A549 (cell line): Measurements from ENCODE around the gene ZFHX3. TPM values are rescaled to one million over a fixed set of nuclear protein-coding genes. Genes with fewer than 3 reads are reported as not detected.

Experiments used
- ATAC-seq, 2 experiments: fragments of 200-7000 bp in 1 of 2; fragments of >200 bp in 1 of 2; cut with Nextera tagmentation in 1 of 2; cut with Tn5 transposase in 1 of 2; 3 replicates each; pipeline versions ENCODE4 v1.8.0 to v1.9.1; 2018 to 2020; ENCODE audit warnings: mild to moderate bottlenecking in 1 of 2, moderate library complexity in 1 of 2
- CTCF ChIA-PET: fragments of 300-600 bp; sonication (Branson Sonifier 250); formaldehyde crosslinking; extraction: SDS; loops from one replicate; lab custom pipeline; 2021; ENCODE audit warnings: antibody characterized with exemption, inconsistent platforms; lab: Yijun Ruan, JAX
- POLR2A ChIA-PET: fragments of 350-600 bp; formaldehyde crosslinking; extraction: SDS; loops from one replicate; lab custom pipeline; 2021; ENCODE audit warnings: antibody characterized with exemption, inconsistent platforms; lab: Yijun Ruan, JAX
- DNase-seq, 2 experiments: peaks; one replicate each; pipeline versions ENCODE4 v3.0.0 to v3.0.0-alpha.2; 2011 to 2016; ENCODE audit warnings: low read depth in 1 of 2, low spot score in 1 of 2
- FAIRE-seq: peaks from 2 replicates; lab custom pipeline; 2011; peaks lifted over from hg19 to GRCh38; lab: Jason Lieb, UNC
- H3K27ac ChIP-seq, 2 experiments: fragments of >200 bp; sonication (Bioruptor Twin); formaldehyde crosslinking; 3 replicates each; pipeline ENCODE4 v1.5.1; 2016 to 2017
- H3K4me1 ChIP-seq: fragments of >200 bp; sonication (Bioruptor Twin); formaldehyde crosslinking; 3 replicates; pipeline ENCODE4 v1.6.1; 2016
- H3K4me2 ChIP-seq: fragments of >200 bp; sonication (Bioruptor Twin); formaldehyde crosslinking; 3 replicates; pipeline ENCODE4 v1.6.1; 2016
- H3K4me3 ChIP-seq: fragments of >200 bp; sonication (Bioruptor Twin); formaldehyde crosslinking; 3 replicates; pipeline ENCODE4 v1.5.1; 2016
- H3K9me3 ChIP-seq: fragments of >200 bp; sonication (Bioruptor Twin); formaldehyde crosslinking; 3 replicates; pipeline ENCODE4 v1.6.1; 2016
- BHLHE40 ChIP-seq: IDR thresholded peaks from 2 replicates; pipeline ENCODE4 v1.6.1; 2012; ENCODE audit warnings: low read depth, low read length, inconsistent platforms
- CEBPB ChIP-seq, 2 experiments: fragments of >200 bp in 1 of 2; sonication (Bioruptor Twin) in 1 of 2; formaldehyde crosslinking in 1 of 2; IDR thresholded peaks; 2 replicates each; pipeline ENCODE4 v1.6.1; 2012 to 2016
- CHD2 ChIP-seq: fragments of 150-350 bp; IDR thresholded peaks from 2 replicates; pipeline ENCODE4 v1.6.1; 2014; ENCODE audit warnings: low read length; ENCODE audit not compliant: partially characterized antibody
- GATA3 ChIP-seq: IDR thresholded peaks from 2 replicates; pipeline ENCODE4 v1.6.1; 2012; ENCODE audit warnings: borderline replicate concordance
- HDAC2 ChIP-seq: fragments of 200-600 bp; sonication (generic); IDR thresholded peaks from 2 replicates; pipeline ENCODE4 v1.6.1; 2016
- HEYL ChIP-seq: fragments of 250-450 bp; sonication (Bioruptor Pico); IDR thresholded peaks from 2 replicates; pipeline ENCODE4 v1.8.0; 2021; ENCODE audit warnings: mild to moderate bottlenecking, moderate library complexity
- HOXA7 ChIP-seq: fragments of 250-450 bp; sonication (Bioruptor Pico); IDR thresholded peaks from 2 replicates; pipeline ENCODE4 v1.5.0; 2020; ENCODE audit warnings: mild to moderate bottlenecking, moderate library complexity
- JUN ChIP-seq, 2 experiments: fragments of >200 bp; sonication (Bioruptor Twin); formaldehyde crosslinking; IDR thresholded peaks; 2 replicates in 1 of 2; 3 replicates in 1 of 2; pipeline ENCODE4 v1.6.1; 2016 to 2017
- KDM5A ChIP-seq: fragments of 200-600 bp; sonication (generic); IDR thresholded peaks from 2 replicates; pipeline ENCODE4 v1.6.1; 2016; ENCODE audit warnings: antibody characterized with exemption, mild to moderate bottlenecking
- MAFK ChIP-seq: fragments of 450-650 bp; IDR thresholded peaks from 2 replicates; pipeline ENCODE4 v1.6.1; 2014; ENCODE audit not compliant: partially characterized antibody
- NFE2L2 ChIP-seq: fragments of 150-350 bp; conservative IDR thresholded peaks from 2 replicates; pipeline ENCODE4 v1.6.1; 2014; ENCODE audit warnings: low read length
- NR3C1 ChIP-seq: fragments of >200 bp; sonication (Bioruptor Twin); formaldehyde crosslinking; IDR thresholded peaks from 3 replicates; pipeline ENCODE4 v1.6.1; 2017
- PHF8 ChIP-seq: fragments of 200-600 bp; sonication (generic); IDR thresholded peaks from 2 replicates; pipeline ENCODE4 v1.6.1; 2016; ENCODE audit warnings: low read depth, mild to moderate bottlenecking, antibody characterized with exemption, moderate library complexity, borderline replicate concordance
- RARB ChIP-seq: fragments of 250-450 bp; sonication (Bioruptor Pico); IDR thresholded peaks from 2 replicates; pipeline ENCODE4 v1.8.0; 2021; ENCODE audit warnings: mild to moderate bottlenecking, moderate library complexity
- RFX5 ChIP-seq: fragments of 450-650 bp; IDR thresholded peaks from 2 replicates; pipeline ENCODE4 v1.7.1; 2014; ENCODE audit warnings: antibody characterized with exemption, mild to moderate bottlenecking, moderate library complexity
- RNF2 ChIP-seq: fragments of 200-600 bp; sonication (generic); IDR thresholded peaks from 2 replicates; pipeline ENCODE4 v1.6.1; 2016; ENCODE audit warnings: low read depth, mild to moderate bottlenecking, antibody characterized with exemption, moderate library complexity, borderline replicate concordance
- SREBF2 ChIP-seq: fragments of 450-650 bp; IDR thresholded peaks from 2 replicates; pipeline ENCODE4 v1.6.1; 2014; ENCODE audit warnings: mild to moderate bottlenecking, moderate library complexity
- ZNF302 ChIP-seq: fragments of 250-450 bp; sonication (Bioruptor Pico); IDR thresholded peaks from 2 replicates; pipeline ENCODE4 v1.9.0; 2021; ENCODE audit warnings: inconsistent platforms, mild to moderate bottlenecking, moderate library complexity
- ZSCAN20 ChIP-seq: fragments of 250-450 bp; sonication (Bioruptor Pico); IDR thresholded peaks from 2 replicates; pipeline ENCODE4 v1.8.0; 2022; ENCODE audit warnings: mild to moderate bottlenecking, moderate library complexity
- WGBS: methylation state at CpG from one replicate; pipeline ENCODE4 v1.1.6; 2017; ENCODE audit errors: missing lambda C conversion rate; 5-methylcytosine and 5-hydroxymethylcytosine counted together
- polyA plus RNA-seq, 4 experiments: library from polyadenylated mRNA; depleted of rRNA in 3 of 4; stranded (reverse); fragments of >200 nt; fragmentation: RNase III in 1 of 4; extraction: RNeasy Plus Mini Kit Qiagen cat#74134 plus additional on column Dnase treatment in 1 of 4; gene quantifications; 2 replicates in 3 of 4; 3 replicates in 1 of 4; pipeline ENCODE4 v1.2.3, GENCODE V29; 2011 to 2017
- TF ChIP-seq, protein P1 (sequence below): fragments of >200 bp; sonication (Bioruptor Twin); formaldehyde crosslinking; IDR thresholded peaks from 3 replicates; pipeline ENCODE4 v1.5.1; 2016
- TF ChIP-seq, protein P2 (sequence below): IDR thresholded peaks from 2 replicates; pipeline ENCODE4 v1.6.1; 2012
- TF ChIP-seq, protein P3 (sequence below): fragments of 250-450 bp; sonication (Bioruptor Pico); IDR thresholded peaks from 2 replicates; pipeline ENCODE4 v1.5.0; 2020; ENCODE audit warnings: low read depth, mild to moderate bottlenecking, moderate library complexity
- TF ChIP-seq, protein P4 (sequence below): fragments of >200 bp; sonication (Bioruptor Twin); formaldehyde crosslinking; IDR thresholded peaks from 2 replicates; pipeline ENCODE4 v1.6.1; 2016
- TF ChIP-seq, protein P5 (sequence below): fragments of 450-650 bp; IDR thresholded peaks from 2 replicates; pipeline ENCODE4 v1.6.1; 2014; ENCODE audit warnings: antibody characterized with exemption

ZFHX3 gene
- polyA plus RNA-seq, 2 of the 4 experiments (the other 2 are of a cell fraction): 3.9 to 6.5 TPM

DNA sequence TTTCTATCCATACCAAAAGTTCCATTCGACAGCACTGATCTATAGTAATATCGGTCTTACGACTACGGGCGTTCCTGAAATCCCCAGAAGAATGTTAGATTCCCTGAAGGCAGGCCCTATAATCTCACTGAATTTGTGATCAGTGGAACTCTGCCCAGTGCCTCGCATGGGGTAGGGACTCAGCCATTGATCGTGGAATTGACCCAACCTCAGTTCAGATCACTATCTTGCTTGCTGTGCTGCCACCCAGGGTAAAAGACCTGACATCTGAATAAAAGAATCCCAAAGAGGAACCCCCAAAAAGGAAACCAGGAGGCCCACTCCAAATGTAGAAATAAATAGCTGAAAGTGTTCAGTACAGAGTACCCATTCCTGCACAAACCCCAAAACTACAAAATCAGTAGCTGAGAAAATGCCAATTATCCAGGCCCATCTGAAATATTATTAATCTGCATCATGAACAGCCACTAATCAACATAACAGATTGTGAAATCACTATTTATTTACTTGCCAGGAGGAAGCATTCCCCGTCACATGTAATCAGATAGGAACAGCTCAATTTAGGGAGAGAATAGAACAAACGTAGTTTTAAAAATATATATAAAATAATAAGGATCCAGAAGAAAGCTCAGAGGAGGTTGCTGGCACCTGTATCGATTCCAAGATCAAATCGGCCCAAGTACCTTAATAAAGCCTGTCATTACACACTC is 221.9 kb downstream of the ZFHX3 start:
- H3K9me3 ChIP-seq: no peaks in the 10 kb centered on the region
- H3K4me3 ChIP-seq: no peak overlapping the region
- H3K4me2 ChIP-seq: no peak overlapping the region
- H3K27ac ChIP-seq: no peak overlapping the region
- no peak for FAIRE-seq
- 92% methylated on average over 11 of the region's 11 CpGs for WGBS
- TF ChIP-seq JUN (IDR thresholded peaks at IDR 0.05) (no peak), HEYL (CRISPR knock-in tag) (no peak), CHD2 (no peak), ZSCAN20 (CRISPR knock-in tag) (no peak), KDM5A (no peak), NFE2L2 (no peak), PHF8 (no peak)
- TF ChIP-seq, protein P1, sequence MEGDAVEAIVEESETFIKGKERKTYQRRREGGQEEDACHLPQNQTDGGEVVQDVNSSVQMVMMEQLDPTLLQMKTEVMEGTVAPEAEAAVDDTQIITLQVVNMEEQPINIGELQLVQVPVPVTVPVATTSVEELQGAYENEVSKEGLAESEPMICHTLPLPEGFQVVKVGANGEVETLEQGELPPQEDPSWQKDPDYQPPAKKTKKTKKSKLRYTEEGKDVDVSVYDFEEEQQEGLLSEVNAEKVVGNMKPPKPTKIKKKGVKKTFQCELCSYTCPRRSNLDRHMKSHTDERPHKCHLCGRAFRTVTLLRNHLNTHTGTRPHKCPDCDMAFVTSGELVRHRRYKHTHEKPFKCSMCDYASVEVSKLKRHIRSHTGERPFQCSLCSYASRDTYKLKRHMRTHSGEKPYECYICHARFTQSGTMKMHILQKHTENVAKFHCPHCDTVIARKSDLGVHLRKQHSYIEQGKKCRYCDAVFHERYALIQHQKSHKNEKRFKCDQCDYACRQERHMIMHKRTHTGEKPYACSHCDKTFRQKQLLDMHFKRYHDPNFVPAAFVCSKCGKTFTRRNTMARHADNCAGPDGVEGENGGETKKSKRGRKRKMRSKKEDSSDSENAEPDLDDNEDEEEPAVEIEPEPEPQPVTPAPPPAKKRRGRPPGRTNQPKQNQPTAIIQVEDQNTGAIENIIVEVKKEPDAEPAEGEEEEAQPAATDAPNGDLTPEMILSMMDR: no peak
- peaks cover 7% of the 10 kb centered on the region; the same call in 1 of the 3 replicates for H3K4me1 ChIP-seq
- ChIA-PET CTCF (interaction anchor here (0.9 to 1.0 kb wide), 2 partner anchors 8 to 10 kb away, joined by 3 read pairs; no protein-coding TSS in a partner anchor), POLR2A (no interaction called here)
- DNase-seq: no peak
- ATAC-seq: no peak

DNA sequence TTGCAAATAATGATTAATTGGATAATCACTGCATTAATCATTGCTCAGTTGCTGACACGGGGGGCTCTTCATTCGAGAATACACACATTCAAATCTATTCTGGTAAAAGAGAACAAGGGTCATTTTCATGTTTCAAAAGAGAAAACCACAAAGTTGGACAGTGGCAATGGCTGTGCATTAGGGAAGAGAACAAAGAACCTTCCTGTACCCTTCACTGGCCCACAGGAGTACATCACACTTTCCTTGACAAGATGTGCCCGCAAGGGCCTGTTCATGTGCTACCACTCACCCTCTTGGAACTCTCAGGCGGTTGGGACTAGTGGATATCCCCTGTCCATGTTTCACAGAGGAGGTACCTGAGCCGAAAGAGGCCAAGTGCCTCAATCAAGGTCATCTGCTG is 223.2 kb downstream of the ZFHX3 start:
- TF ChIP-seq GATA3: no peak
- no peak for TF ChIP-seq SREBF2
- no peak for TF ChIP-seq HOXA7 (CRISPR knock-in tag)
- WGBS: 94% methylated on average over 5 of the region's 5 CpGs
- FAIRE-seq (no peak), DNase-seq (no peak), ATAC-seq (no peak)
- ChIA-PET CTCF (no interaction called here), POLR2A (no interaction called here)
- Histone ChIP-seq H3K4me1 (peaks cover 4% of the 10 kb centered on the region; the same call in 1 of the 3 replicates), H3K27ac (no peak overlapping the region), H3K9me3 (no peaks in the 10 kb centered on the region), H3K4me3 (no peak overlapping the region), H3K4me2 (no peak overlapping the region)

DNA sequence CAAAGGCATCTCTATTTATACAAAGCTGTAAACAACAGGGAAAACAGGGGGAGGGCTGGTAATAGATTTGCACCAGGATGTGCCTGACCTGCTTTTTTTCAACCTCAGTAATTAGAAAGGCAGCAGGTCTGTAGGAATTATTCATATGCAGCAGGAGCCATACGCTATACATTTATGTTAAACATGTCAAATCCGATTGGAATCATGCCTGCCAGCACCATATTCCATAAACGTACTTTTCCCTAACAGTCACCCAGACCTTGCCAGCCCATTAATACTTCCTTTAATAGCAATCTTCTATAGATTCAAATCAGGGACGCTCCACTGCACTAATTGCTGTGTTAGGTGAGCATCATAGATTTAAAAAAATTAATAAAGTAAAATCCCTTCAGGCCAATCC is 223.9 kb downstream of the ZFHX3 start:
- Histone ChIP-seq H3K27ac (no peak overlapping the region), H3K9me3 (no peaks in the 10 kb centered on the region), H3K4me1 (peaks cover 4% of the 10 kb centered on the region; the same call in 1 of the 3 replicates), H3K4me3 (no peak overlapping the region), H3K4me2 (no peak overlapping the region)
- POLR2A ChIA-PET: no interaction called here
- DNase-seq (no peak), ATAC-seq (no peak), FAIRE-seq (no peak)
- 96% methylated on average over 4 of the region's 4 CpGs for WGBS
- CTCF ChIA-PET: interaction anchor here (2.0 kb wide), 1 partner anchor 8 kb away, joined by 10 read pairs; no protein-coding TSS in a partner anchor
- TF ChIP-seq HDAC2 (no peak), BHLHE40 (no peak), JUN (IDR thresholded peaks at IDR 0.05) (no peak), NFE2L2 (no peak)
- TF ChIP-seq, protein P2, sequence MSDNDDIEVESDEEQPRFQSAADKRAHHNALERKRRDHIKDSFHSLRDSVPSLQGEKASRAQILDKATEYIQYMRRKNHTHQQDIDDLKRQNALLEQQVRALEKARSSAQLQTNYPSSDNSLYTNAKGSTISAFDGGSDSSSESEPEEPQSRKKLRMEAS: no peak

DNA sequence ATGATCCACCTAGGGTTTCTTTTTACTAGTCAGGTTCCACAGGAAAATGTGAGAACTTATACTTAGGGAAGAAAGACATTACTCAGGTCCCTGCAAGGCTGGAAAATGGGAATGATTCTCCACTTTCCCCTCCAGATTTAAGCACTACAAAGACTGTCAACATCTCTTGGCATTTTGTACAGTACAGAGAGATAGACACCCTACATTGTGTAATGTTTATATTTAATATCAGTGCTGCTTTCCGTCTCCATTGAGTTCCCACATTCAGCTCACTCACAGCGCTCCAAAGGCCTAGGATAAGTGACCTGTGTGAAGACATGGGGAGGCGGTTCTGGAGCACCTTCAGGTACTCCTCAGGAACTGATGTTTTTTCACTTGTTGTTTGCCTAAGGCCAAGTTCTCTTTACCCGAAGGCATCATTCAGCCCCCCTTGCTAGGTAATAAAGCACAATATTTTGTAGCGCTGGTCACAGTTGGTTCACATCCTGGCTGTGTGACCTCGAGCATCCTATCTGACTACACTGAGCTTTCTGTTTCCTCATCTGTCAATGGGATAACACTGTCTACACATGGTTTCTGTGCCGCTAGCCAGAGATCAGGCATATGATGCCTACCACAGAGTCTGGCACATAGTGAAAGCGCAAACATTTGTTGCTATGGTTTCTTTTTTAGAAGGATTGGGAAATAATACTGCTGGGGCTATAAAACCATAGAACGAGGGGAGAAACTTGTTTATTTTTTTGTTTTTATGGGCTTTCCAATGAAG is 226.6 kb downstream of the ZFHX3 start:
- DNase-seq (no peak), FAIRE-seq (no peak), ATAC-seq (no peak)
- no peak overlapping the region for H3K4me3 ChIP-seq
- ChIA-PET CTCF (interaction anchor here (1.1 to 1.4 kb wide), 3 partner anchors 11 to 247 kb away, joined by 3 to 5 read pairs (median 3); no protein-coding TSS in a partner anchor), POLR2A (no interaction called here)
- no peaks in the 10 kb centered on the region for H3K9me3 ChIP-seq
- WGBS: 95% methylated on average over 9 of the region's 9 CpGs
- H3K4me2 ChIP-seq: no peak overlapping the region
- TF ChIP-seq, protein P3, sequence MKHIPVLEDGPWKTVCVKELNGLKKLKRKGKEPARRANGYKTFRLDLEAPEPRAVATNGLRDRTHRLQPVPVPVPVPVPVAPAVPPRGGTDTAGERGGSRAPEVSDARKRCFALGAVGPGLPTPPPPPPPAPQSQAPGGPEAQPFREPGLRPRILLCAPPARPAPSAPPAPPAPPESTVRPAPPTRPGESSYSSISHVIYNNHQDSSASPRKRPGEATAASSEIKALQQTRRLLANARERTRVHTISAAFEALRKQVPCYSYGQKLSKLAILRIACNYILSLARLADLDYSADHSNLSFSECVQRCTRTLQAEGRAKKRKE (CRISPR knock-in tag): no peak
- TF ChIP-seq KDM5A (no peak), RNF2 (no peak), RARB (CRISPR knock-in tag) (no peak), CEBPB (IDR thresholded peaks at IDR 0.05) (no peak), MAFK (no peak), RFX5 (no peak), ZNF302 (CRISPR knock-in tag) (no peak), NR3C1 (no peak)
- TF ChIP-seq, protein P4, sequence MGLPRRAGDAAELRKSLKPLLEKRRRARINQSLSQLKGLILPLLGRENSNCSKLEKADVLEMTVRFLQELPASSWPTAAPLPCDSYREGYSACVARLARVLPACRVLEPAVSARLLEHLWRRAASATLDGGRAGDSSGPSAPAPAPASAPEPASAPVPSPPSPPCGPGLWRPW: no peak
- TF ChIP-seq, protein P5, sequence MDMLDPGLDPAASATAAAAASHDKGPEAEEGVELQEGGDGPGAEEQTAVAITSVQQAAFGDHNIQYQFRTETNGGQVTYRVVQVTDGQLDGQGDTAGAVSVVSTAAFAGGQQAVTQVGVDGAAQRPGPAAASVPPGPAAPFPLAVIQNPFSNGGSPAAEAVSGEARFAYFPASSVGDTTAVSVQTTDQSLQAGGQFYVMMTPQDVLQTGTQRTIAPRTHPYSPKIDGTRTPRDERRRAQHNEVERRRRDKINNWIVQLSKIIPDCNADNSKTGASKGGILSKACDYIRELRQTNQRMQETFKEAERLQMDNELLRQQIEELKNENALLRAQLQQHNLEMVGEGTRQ: no peak
- no peaks in the 10 kb centered on the region for H3K4me1 ChIP-seq
- no peak overlapping the region for H3K27ac ChIP-seq
